ENCODE data around the gene C19orf73. TPM values are rescaled to one million over a fixed set of nuclear protein-coding genes. Genes with fewer than 3 reads are reported as not detected.

Gene C19orf73
- total and polyA plus RNA-seq, 4 donors = 0.56 to 2.1 (median 1.7) TPM

DNA sequence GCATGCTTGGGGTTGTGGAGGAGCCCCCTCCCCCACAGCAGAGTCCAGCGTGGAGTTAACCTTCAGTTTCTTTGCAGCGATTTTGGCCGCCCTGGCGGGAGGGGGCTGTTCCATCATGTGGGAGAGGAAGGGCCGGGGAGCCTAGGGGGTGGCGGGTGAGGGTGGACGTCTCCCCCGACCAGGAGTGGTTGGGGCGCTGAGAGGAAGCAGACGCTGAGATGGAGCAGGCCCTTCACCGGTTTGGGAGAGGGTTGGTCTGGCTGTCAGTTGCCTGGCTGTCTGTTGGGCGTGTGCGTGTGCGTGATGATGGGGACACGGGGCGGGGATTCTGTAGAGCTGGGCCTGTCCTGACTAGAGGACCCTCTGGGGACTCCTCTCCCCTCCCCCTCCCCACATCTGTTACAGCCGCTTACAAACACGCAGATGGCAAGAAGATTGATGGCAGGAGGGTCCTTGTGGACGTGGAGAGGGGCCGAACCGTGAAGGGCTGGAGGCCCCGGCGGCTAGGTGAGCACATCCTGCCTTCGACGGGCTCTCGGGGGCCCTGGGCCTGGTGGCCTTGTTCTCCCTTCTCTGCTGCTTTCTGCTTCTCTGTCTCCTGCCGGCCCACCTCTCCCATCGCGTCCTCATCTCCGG is 14.6 kb downstream of the C19orf73 start (continued):
- TF ChIP-seq, protein P1, sequence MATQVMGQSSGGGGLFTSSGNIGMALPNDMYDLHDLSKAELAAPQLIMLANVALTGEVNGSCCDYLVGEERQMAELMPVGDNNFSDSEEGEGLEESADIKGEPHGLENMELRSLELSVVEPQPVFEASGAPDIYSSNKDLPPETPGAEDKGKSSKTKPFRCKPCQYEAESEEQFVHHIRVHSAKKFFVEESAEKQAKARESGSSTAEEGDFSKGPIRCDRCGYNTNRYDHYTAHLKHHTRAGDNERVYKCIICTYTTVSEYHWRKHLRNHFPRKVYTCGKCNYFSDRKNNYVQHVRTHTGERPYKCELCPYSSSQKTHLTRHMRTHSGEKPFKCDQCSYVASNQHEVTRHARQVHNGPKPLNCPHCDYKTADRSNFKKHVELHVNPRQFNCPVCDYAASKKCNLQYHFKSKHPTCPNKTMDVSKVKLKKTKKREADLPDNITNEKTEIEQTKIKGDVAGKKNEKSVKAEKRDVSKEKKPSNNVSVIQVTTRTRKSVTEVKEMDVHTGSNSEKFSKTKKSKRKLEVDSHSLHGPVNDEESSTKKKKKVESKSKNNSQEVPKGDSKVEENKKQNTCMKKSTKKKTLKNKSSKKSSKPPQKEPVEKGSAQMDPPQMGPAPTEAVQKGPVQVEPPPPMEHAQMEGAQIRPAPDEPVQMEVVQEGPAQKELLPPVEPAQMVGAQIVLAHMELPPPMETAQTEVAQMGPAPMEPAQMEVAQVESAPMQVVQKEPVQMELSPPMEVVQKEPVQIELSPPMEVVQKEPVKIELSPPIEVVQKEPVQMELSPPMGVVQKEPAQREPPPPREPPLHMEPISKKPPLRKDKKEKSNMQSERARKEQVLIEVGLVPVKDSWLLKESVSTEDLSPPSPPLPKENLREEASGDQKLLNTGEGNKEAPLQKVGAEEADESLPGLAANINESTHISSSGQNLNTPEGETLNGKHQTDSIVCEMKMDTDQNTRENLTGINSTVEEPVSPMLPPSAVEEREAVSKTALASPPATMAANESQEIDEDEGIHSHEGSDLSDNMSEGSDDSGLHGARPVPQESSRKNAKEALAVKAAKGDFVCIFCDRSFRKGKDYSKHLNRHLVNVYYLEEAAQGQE (IDR thresholded peaks at IDR 0.05) = no peak

DNA sequence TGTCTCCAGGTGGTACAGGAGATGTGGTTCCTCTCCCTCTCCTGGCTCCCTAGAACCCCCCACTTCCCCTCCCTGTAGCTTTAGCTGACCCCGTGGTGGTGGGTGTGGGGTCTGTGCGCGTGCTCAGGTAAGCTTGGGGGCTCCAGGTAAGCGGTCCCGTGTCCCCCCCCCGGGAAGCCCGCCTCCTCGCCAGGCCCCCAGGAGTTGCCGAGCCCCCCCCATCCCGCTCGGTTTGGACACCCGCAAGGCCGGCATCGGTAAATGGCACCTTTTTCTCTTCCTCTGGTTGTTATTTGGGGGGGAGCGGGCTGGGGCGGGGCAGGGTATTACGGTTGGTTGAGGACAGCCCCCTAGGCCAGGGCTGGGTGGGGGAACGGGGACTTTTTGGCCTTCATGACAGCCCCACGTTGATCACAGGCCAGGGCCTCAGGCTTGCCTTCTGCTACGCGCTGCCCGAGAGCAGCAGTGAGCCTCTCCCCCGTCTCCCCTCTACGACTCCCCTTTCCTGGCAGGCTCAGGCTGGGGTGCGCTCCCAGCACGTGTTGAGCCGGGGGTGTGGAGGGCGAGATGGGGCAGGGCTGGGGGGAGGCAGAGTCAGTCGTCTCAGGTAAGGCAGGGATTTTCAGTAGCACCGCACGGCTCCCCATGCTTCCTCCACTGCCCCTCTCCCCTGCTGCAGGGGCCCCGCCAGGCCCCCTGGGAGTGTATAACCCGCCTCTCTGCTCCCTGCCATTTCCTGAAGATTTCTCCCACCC is 15.4 kb downstream of the C19orf73 start:
- H3K4me1 ChIP-seq (ENCODE audit: control insufficient read depth in 4 of 4, insufficient read depth in 4 of 4, low read length in 3 of 4) = peaks cover 0 to 11% (median 7%) of the 10 kb centered on the region in 4 donors
- no peak overlapping the region for H3K27ac ChIP-seq (ENCODE audit: low read depth in 1 of 2, low read length in 2 of 2)
- WGBS = 93% methylated on average over 33 of the region's 33 CpGs
- no peak overlapping the region for H3K9ac ChIP-seq (ENCODE audit: low read depth in 1 of 2, low read length in 2 of 2)
- no peak for TF ChIP-seq HNF4A (conservative IDR thresholded peaks at IDR 0.05)
- TF ChIP-seq, protein P2, sequence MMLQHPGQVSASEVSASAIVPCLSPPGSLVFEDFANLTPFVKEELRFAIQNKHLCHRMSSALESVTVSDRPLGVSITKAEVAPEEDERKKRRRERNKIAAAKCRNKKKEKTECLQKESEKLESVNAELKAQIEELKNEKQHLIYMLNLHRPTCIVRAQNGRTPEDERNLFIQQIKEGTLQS (IDR thresholded peaks at IDR 0.05) = no peak
- no peak for TF ChIP-seq HNF4G (IDR thresholded peaks at IDR 0.05)
- no peak for TF ChIP-seq FOXA2 (IDR thresholded peaks at IDR 0.05)
- no peak for TF ChIP-seq SP1 (IDR thresholded peaks at IDR 0.05)
- no peak for TF ChIP-seq RXRA (IDR thresholded peaks at IDR 0.05)
- TF ChIP-seq JUND (IDR thresholded peaks at IDR 0.05) = no peak
- TF ChIP-seq, protein P1 (IDR thresholded peaks at IDR 0.05) = no peak
- TF ChIP-seq, protein P3, sequence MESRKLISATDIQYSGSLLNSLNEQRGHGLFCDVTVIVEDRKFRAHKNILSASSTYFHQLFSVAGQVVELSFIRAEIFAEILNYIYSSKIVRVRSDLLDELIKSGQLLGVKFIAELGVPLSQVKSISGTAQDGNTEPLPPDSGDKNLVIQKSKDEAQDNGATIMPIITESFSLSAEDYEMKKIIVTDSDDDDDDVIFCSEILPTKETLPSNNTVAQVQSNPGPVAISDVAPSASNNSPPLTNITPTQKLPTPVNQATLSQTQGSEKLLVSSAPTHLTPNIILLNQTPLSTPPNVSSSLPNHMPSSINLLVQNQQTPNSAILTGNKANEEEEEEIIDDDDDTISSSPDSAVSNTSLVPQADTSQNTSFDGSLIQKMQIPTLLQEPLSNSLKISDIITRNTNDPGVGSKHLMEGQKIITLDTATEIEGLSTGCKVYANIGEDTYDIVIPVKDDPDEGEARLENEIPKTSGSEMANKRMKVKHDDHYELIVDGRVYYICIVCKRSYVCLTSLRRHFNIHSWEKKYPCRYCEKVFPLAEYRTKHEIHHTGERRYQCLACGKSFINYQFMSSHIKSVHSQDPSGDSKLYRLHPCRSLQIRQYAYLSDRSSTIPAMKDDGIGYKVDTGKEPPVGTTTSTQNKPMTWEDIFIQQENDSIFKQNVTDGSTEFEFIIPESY (IDR thresholded peaks at IDR 0.05) = no peak
- TF ChIP-seq, protein P4, sequence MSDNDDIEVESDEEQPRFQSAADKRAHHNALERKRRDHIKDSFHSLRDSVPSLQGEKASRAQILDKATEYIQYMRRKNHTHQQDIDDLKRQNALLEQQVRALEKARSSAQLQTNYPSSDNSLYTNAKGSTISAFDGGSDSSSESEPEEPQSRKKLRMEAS (IDR thresholded peaks at IDR 0.05) = no peak
- no peak overlapping the region for H3K4me3 ChIP-seq (ENCODE audit: low read depth in 1 of 3, low read length in 3 of 3)
- peaks cover 15 to 76% (median 37%) of the 10 kb centered on the region in 4 donors for H3K36me3 ChIP-seq (ENCODE audit: control insufficient read depth in 4 of 4, insufficient read depth in 3 of 4, low read depth in 1 of 4, low read length in 3 of 4)
- DNase-seq (ENCODE audit: low spot score) = no peak
- H3K27me3 ChIP-seq (ENCODE audit: control insufficient read depth in 4 of 4, insufficient read depth in 4 of 4, low read length in 3 of 4) = no peaks in the 10 kb centered on the region
- no peaks in the 10 kb centered on the region for H3K9me3 ChIP-seq (ENCODE audit: control insufficient read depth in 4 of 4, low read length in 3 of 4)
